Natural killer cell treated with Interleukin-12 subunit alpha and Interleukin-12 subunit beta and Interleukin-15 and Interleukin-18, amount 100 ng/mL, for 72 hours (primary cell): ENCODE data around the gene SIRPG. TPM values are rescaled to one million over a fixed set of nuclear protein-coding genes. Genes with fewer than 3 reads are reported as not detected.
"Not testable (repeated sequence)": the region's sequence is repeated elsewhere in the genome, so short reads cannot be mapped to it uniquely, and the experiment has no call there.

Source experiments
- ATAC-seq, 2 donors: fragments of 150-1000 bp; cut with Tn5 transposase in 1 of 2; sonication (Bioruptor Pico), chemical (Tn5 transposase) in 1 of 2; 2 replicates each; pipeline ENCODE4 v1.10.0; 2021
- DNase-seq: peaks from one replicate; pipeline ENCODE4 v3.0.0; 2022; ENCODE audit warnings: low spot score
- H3K27ac Mint-ChIP-seq, 2 donors: 1 replicate in 1 of 2; 2 replicates in 1 of 2; pipeline ENCODE4 v1.8.0; 2022; ENCODE audit warnings: mixed read lengths in 2 of 2, mild to moderate bottlenecking in 1 of 2, moderate library complexity in 1 of 2
- H3K27me3 Mint-ChIP-seq, 2 donors: 1 replicate in 1 of 2; 2 replicates in 1 of 2; pipeline ENCODE4 v1.8.0; 2022; ENCODE audit warnings: mixed read lengths in 2 of 2
- H3K36me3 Mint-ChIP-seq: one replicate; pipeline ENCODE4 v1.8.0; 2022; ENCODE audit warnings: mixed read lengths
- H3K4me1 Mint-ChIP-seq, 2 donors: 1 replicate in 1 of 2; 2 replicates in 1 of 2; pipeline ENCODE4 v1.8.0; 2022; ENCODE audit warnings: low read depth in 2 of 2, mixed read lengths in 2 of 2, mild to moderate bottlenecking in 1 of 2
- H3K4me3 Mint-ChIP-seq: one replicate; pipeline ENCODE4 v1.8.0; 2022; ENCODE audit warnings: mixed read lengths
- H3K9me3 Mint-ChIP-seq: 2 replicates; pipeline ENCODE4 v1.8.0; 2022; ENCODE audit warnings: mixed read lengths
- total RNA-seq, 2 donors: library from RNA; stranded (reverse); gene quantifications; one replicate each; pipeline ENCODE4 v1.2.3, GENCODE V29; 2022

SIRPG gene
- total RNA-seq = 1 to 10 TPM; 1.3 to 2.4 TPM

GRCh38 chr20:1657556-1658334 lies at the start of gene SIRPG:
Gene SIRPG (minus strand): TSS chr20:1657779. CDS start chr20:1657714, 65 bp downstream.
- no peak for DNase-seq
- Mint-ChIP-seq H3K4me3 (peak within 1 kb of the TSS; percentile 79), H3K4me1 (peaks cover 43 to 72% of the 10 kb centered on the region in 2 donors), H3K9me3 (no peaks in the 10 kb centered on the region), H3K27ac (peak within 1 kb of the TSS; percentile 48 to 75), H3K27me3 (peaks cover 0 to 8% of the 10 kb centered on the region in 2 donors), H3K36me3 (no peaks in the 10 kb centered on the region)
- ATAC-seq = peak in 1 of 2 donors; percentile 46

GRCh38 chr20:1706887-1707286 lies 49.3 kb upstream of the SIRPG start:
- ATAC-seq, H3K4me1 Mint-ChIP-seq, H3K4me3 Mint-ChIP-seq, H3K9me3 Mint-ChIP-seq, H3K27ac Mint-ChIP-seq, DNase-seq, H3K36me3 Mint-ChIP-seq: not testable (repeated sequence)
- H3K27me3 Mint-ChIP-seq = peaks cover 25 to 30% of the 10 kb centered on the region in 2 donors

- H3K4me1 Mint-ChIP-seq = peaks cover 2 to 5% of the 10 kb centered on the region in 2 donors
- DNase-seq (no peak), ATAC-seq (no peak)
- H3K36me3 Mint-ChIP-seq = no peaks in the 10 kb centered on the region
- no peak overlapping the region for H3K27ac Mint-ChIP-seq
- peaks cover 21 to 27% of the 10 kb centered on the region in 2 donors for H3K27me3 Mint-ChIP-seq
- no peaks in the 10 kb centered on the region for H3K9me3 Mint-ChIP-seq
- H3K4me3 Mint-ChIP-seq = no peak overlapping the region
Observed at GRCh38 chr20:1706079-1706478, 48.5 kb upstream of the SIRPG start.

GRCh38 chr20:1702855-1703254 lies 45.3 kb upstream of the SIRPG start:
- no peak overlapping the region for H3K4me3 Mint-ChIP-seq
- no peak overlapping the region for H3K27ac Mint-ChIP-seq
- DNase-seq (no peak), ATAC-seq (no peak)
- H3K36me3 Mint-ChIP-seq = no peaks in the 10 kb centered on the region
- no peaks in the 10 kb centered on the region for H3K9me3 Mint-ChIP-seq
- H3K27me3 Mint-ChIP-seq = peaks cover 24 to 25% of the 10 kb centered on the region in 2 donors
- peaks cover 1 to 2% of the 10 kb centered on the region in 2 donors for H3K4me1 Mint-ChIP-seq

- Mint-ChIP-seq H3K27me3 (peaks cover 24% of the 10 kb centered on the region in 2 donors), H3K36me3 (no peaks in the 10 kb centered on the region), H3K27ac (no peak overlapping the region), H3K9me3 (no peaks in the 10 kb centered on the region), H3K4me3 (no peak overlapping the region), H3K4me1 (no peaks in the 10 kb centered on the region)
- ATAC-seq (no peak), DNase-seq (no peak)
Observed at GRCh38 chr20:1702328-1702727, 44.7 kb upstream of the SIRPG start.

- Mint-ChIP-seq H3K27ac (no peak overlapping the region), H3K27me3 (peaks cover 21 to 24% of the 10 kb centered on the region in 2 donors), H3K9me3 (no peaks in the 10 kb centered on the region), H3K4me3 (no peak overlapping the region), H3K4me1 (peaks cover 8 to 9% of the 10 kb centered on the region in 2 donors), H3K36me3 (no peaks in the 10 kb centered on the region)
- ATAC-seq = no peak
- no peak for DNase-seq
Observed at GRCh38 chr20:1700990-1701389, 43.4 kb upstream of the SIRPG start.

- no peak overlapping the region for H3K27ac Mint-ChIP-seq
- no peak overlapping the region for H3K4me3 Mint-ChIP-seq
- H3K9me3 Mint-ChIP-seq = no peaks in the 10 kb centered on the region
- H3K27me3 Mint-ChIP-seq = peaks cover 17 to 22% of the 10 kb centered on the region in 2 donors
- H3K36me3 Mint-ChIP-seq = no peaks in the 10 kb centered on the region
- H3K4me1 Mint-ChIP-seq = peaks cover 10 to 12% of the 10 kb centered on the region in 2 donors
- DNase-seq = no peak
- no peak for ATAC-seq
Observed at GRCh38 chr20:1697592-1697991, 40.0 kb upstream of the SIRPG start.

GRCh38 chr20:1696521-1697209 lies 39.1 kb upstream of the SIRPG start:
- Mint-ChIP-seq H3K9me3 (no peaks in the 10 kb centered on the region), H3K4me3 (peak overlapping the region; percentile 31), H3K27me3 (peaks cover 17 to 22% of the 10 kb centered on the region in 2 donors), H3K4me1 (peaks cover 10 to 12% of the 10 kb centered on the region in 2 donors), H3K27ac (no peak overlapping the region), H3K36me3 (no peaks in the 10 kb centered on the region)
- DNase-seq (no peak), ATAC-seq (peak; percentile 66 to 76)

- ATAC-seq (peak in 1 of 2 donors; percentile 21), DNase-seq (no peak)
- peaks cover 11 to 17% of the 10 kb centered on the region in 2 donors for H3K27me3 Mint-ChIP-seq
- H3K4me3 Mint-ChIP-seq = no peak overlapping the region
- no peaks in the 10 kb centered on the region for H3K9me3 Mint-ChIP-seq
- H3K27ac Mint-ChIP-seq = no peak overlapping the region
- peaks cover 10 to 12% of the 10 kb centered on the region in 2 donors for H3K4me1 Mint-ChIP-seq
- H3K36me3 Mint-ChIP-seq = no peaks in the 10 kb centered on the region
Observed at GRCh38 chr20:1694672-1695071, 37.1 kb upstream of the SIRPG start.

GRCh38 chr20:1693427-1693826 lies 35.8 kb upstream of the SIRPG start:
- Mint-ChIP-seq H3K4me1 (peaks cover 10 to 12% of the 10 kb centered on the region in 2 donors), H3K4me3 (no peak overlapping the region), H3K36me3 (no peaks in the 10 kb centered on the region), H3K9me3 (no peaks in the 10 kb centered on the region), H3K27me3 (peaks cover 10 to 12% of the 10 kb centered on the region in 2 donors), H3K27ac (no peak overlapping the region)
- DNase-seq (no peak), ATAC-seq (no peak)

GRCh38 chr20:1689721-1690120 lies 32.1 kb upstream of the SIRPG start:
- Mint-ChIP-seq H3K4me3 (no peak overlapping the region), H3K9me3 (no peaks in the 10 kb centered on the region), H3K36me3 (no peaks in the 10 kb centered on the region), H3K4me1 (no peaks in the 10 kb centered on the region), H3K27me3 (peaks cover 16 to 27% of the 10 kb centered on the region in 2 donors), H3K27ac (no peak overlapping the region)
- ATAC-seq = no peak
- no peak for DNase-seq

GRCh38 chr20:1688886-1689538 lies 31.4 kb upstream of the SIRPG start:
- Mint-ChIP-seq H3K27me3 (peaks cover 18 to 28% of the 10 kb centered on the region in 2 donors), H3K9me3 (no peaks in the 10 kb centered on the region), H3K4me1 (no peaks in the 10 kb centered on the region), H3K4me3 (no peak overlapping the region), H3K36me3 (no peaks in the 10 kb centered on the region), H3K27ac (no peak overlapping the region)
- ATAC-seq (no peak), DNase-seq (no peak)

GRCh38 chr20:1687053-1687452 lies 29.5 kb upstream of the SIRPG start:
- no peaks in the 10 kb centered on the region for H3K4me1 Mint-ChIP-seq
- H3K4me3 Mint-ChIP-seq = no peak overlapping the region
- ATAC-seq (no peak), DNase-seq (no peak)
- H3K9me3 Mint-ChIP-seq = no peaks in the 10 kb centered on the region
- H3K27ac Mint-ChIP-seq = no peak overlapping the region
- H3K27me3 Mint-ChIP-seq = peaks cover 17% of the 10 kb centered on the region in 2 donors
- no peaks in the 10 kb centered on the region for H3K36me3 Mint-ChIP-seq
